H9 (cell line): ENCODE results near the gene C2CD2. TPM values are rescaled to one million over a fixed set of nuclear protein-coding genes. Genes with fewer than 3 reads are reported as not detected.

Source experiments
- DNase-seq: peaks from one replicate; pipeline ENCODE4 v3.0.0-alpha.2; 2017
- H2AFZ ChIP-seq: one replicate; pipeline ENCODE4 v1.6.1; 2013; ENCODE audit warnings: mild to moderate bottlenecking, low read length, control low read depth, moderate library complexity
- H2AK5ac ChIP-seq: 2 replicates; pipeline ENCODE4 v1.6.1; 2013; ENCODE audit warnings: low read length, control low read depth, mixed read lengths; ENCODE audit not compliant: insufficient read length
- H2BK120ac ChIP-seq: one replicate; pipeline ENCODE4 v1.6.1; 2013; ENCODE audit warnings: low read depth, mild to moderate bottlenecking, low read length, control low read depth, inconsistent platforms; ENCODE audit not compliant: poor library complexity, severe bottlenecking
- H2BK12ac ChIP-seq: 2 replicates; pipeline ENCODE4 v1.6.1; 2013; ENCODE audit warnings: low read length, control low read depth, mixed read lengths, low read depth; ENCODE audit not compliant: insufficient read length
- H2BK15ac ChIP-seq: 2 replicates; pipeline ENCODE4 v1.6.1; 2013; ENCODE audit warnings: low read depth, low read length, control low read depth
- H2BK20ac ChIP-seq: one replicate; pipeline ENCODE4 v1.6.1; 2013; ENCODE audit warnings: low read depth, mild to moderate bottlenecking, low read length, control low read depth, inconsistent platforms; ENCODE audit not compliant: poor library complexity, severe bottlenecking
- H2BK5ac ChIP-seq: 2 replicates; pipeline ENCODE4 v1.6.1; 2013; ENCODE audit warnings: low read length, control low read depth, mixed read lengths; ENCODE audit not compliant: insufficient read length
- H3K14ac ChIP-seq: 2 replicates; pipeline ENCODE4 v1.6.1; 2013; ENCODE audit warnings: low read length, control low read depth; ENCODE audit not compliant: insufficient read depth
- H3K18ac ChIP-seq: 2 replicates; pipeline ENCODE4 v1.6.1; 2013; ENCODE audit warnings: low read depth, mild to moderate bottlenecking, mixed read lengths, low read length, control low read depth; ENCODE audit not compliant: insufficient read length
- H3K23ac ChIP-seq: 2 replicates; pipeline ENCODE4 v1.6.1; 2013; ENCODE audit warnings: low read length, control low read depth, mixed read lengths, low read depth; ENCODE audit not compliant: insufficient read length
- H3K23me2 ChIP-seq: 2 replicates; pipeline ENCODE4 v1.6.1; 2013; ENCODE audit warnings: low read depth, mild to moderate bottlenecking, mixed read lengths, low read length, control low read depth; ENCODE audit not compliant: insufficient read length, poor library complexity, severe bottlenecking
- H3K27ac ChIP-seq: 2 replicates; pipeline ENCODE4 v1.5.1; 2013; ENCODE audit warnings: low read length, control low read depth, mixed read lengths, low read depth; ENCODE audit not compliant: insufficient read length
- H3K27me3 ChIP-seq: 2 replicates; pipeline ENCODE4 v1.6.1; 2013; ENCODE audit warnings: low read length, control low read depth, inconsistent platforms; ENCODE audit not compliant: insufficient read depth
- H3K4ac ChIP-seq: 2 replicates; pipeline ENCODE4 v1.6.1; 2013; ENCODE audit warnings: low read depth, mild to moderate bottlenecking, control low read depth, inconsistent platforms, low read length, moderate library complexity
- H3K4me1 ChIP-seq: 2 replicates; pipeline ENCODE4 v1.6.1; 2013; ENCODE audit warnings: low read length, control low read depth, inconsistent platforms; ENCODE audit not compliant: insufficient read depth
- H3K4me2 ChIP-seq: 2 replicates; pipeline ENCODE4 v1.6.1; 2013; ENCODE audit warnings: low read length, control low read depth, mixed read lengths; ENCODE audit not compliant: insufficient read length, insufficient read depth
- H3K56ac ChIP-seq: 2 replicates; pipeline ENCODE4 v1.6.1; 2013; ENCODE audit warnings: low read depth, mild to moderate bottlenecking, mixed read lengths, low read length, control low read depth; ENCODE audit not compliant: insufficient read length
- H3K79me1 ChIP-seq: 2 replicates; pipeline ENCODE4 v1.6.1; 2013; ENCODE audit warnings: low read depth, mild to moderate bottlenecking, moderate library complexity, low read length, control low read depth, inconsistent platforms; ENCODE audit not compliant: insufficient read depth, poor library complexity, severe bottlenecking
- H3K79me2 ChIP-seq: 2 replicates; pipeline ENCODE4 v1.6.1; 2013; ENCODE audit warnings: low read length, control low read depth, inconsistent platforms; ENCODE audit not compliant: insufficient read depth
- H3K9ac ChIP-seq: 2 replicates; pipeline ENCODE4 v1.6.1; 2013; ENCODE audit warnings: low read length, control low read depth, mixed read lengths; ENCODE audit not compliant: insufficient read length; ENCODE audit errors: extremely low read depth
- H3K9me3 ChIP-seq: one replicate; pipeline ENCODE4 v1.6.1; 2013; ENCODE audit warnings: low read depth, low read length, inconsistent platforms; ENCODE audit not compliant: control insufficient read depth
- H3T11ph ChIP-seq: one replicate; pipeline ENCODE4 v1.6.1; 2013; ENCODE audit warnings: mild to moderate bottlenecking, low read length, control low read depth, inconsistent platforms
- H4K20me1 ChIP-seq: one replicate; pipeline ENCODE4 v1.6.1; 2013; ENCODE audit not compliant: control insufficient read depth, insufficient read length, insufficient read depth
- H4K5ac ChIP-seq: 2 replicates; pipeline ENCODE4 v1.6.1; 2013; ENCODE audit warnings: low read depth, mild to moderate bottlenecking, mixed read lengths, low read length, control low read depth; ENCODE audit not compliant: insufficient read length
- H4K8ac ChIP-seq: replicated peaks from 2 replicates; pipeline ENCODE4 v1.6.1; 2013; ENCODE audit warnings: low read length, control low read depth, mixed read lengths, low read depth; ENCODE audit not compliant: insufficient read length
- H4K91ac ChIP-seq: 2 replicates; pipeline ENCODE4 v1.6.1; 2013; ENCODE audit warnings: low read depth, mild to moderate bottlenecking, moderate library complexity, mixed read lengths, low read length, control low read depth; ENCODE audit not compliant: insufficient read length
- H3K27ac Mint-ChIP-seq, 3 experiments: 2 replicates in 2 of 3; 3 replicates in 1 of 3; pipeline ENCODE4 v1.8.0; 2020 to 2021; ENCODE audit warnings: mixed read lengths in 3 of 3, mild to moderate bottlenecking in 1 of 3, moderate library complexity in 1 of 3
- H3K27me3 Mint-ChIP-seq: 2 replicates; pipeline ENCODE4 v1.8.0; 2021; ENCODE audit warnings: low read depth, mild to moderate bottlenecking, moderate library complexity, mixed read lengths
- H3K36me3 Mint-ChIP-seq, 3 experiments: 2 replicates in 2 of 3; 3 replicates in 1 of 3; pipeline ENCODE4 v1.8.0; 2020 to 2021; ENCODE audit warnings: low read depth in 3 of 3, mixed read lengths in 3 of 3; ENCODE audit not compliant: insufficient read depth in 1 of 3
- H3K4me1 Mint-ChIP-seq, 2 experiments: 2 replicates each; pipeline ENCODE4 v1.8.0; 2020; ENCODE audit warnings: mixed read lengths in 2 of 2
- H3K4me3 Mint-ChIP-seq, 2 experiments: 2 replicates in 1 of 2; 3 replicates in 1 of 2; pipeline ENCODE4 v1.8.0; 2020 to 2021; ENCODE audit warnings: mild to moderate bottlenecking in 2 of 2, mixed read lengths in 2 of 2, moderate library complexity in 1 of 2
- H3K9me3 Mint-ChIP-seq, 2 experiments: 2 replicates in 1 of 2; 3 replicates in 1 of 2; pipeline ENCODE4 v1.8.0; 2020; ENCODE audit warnings: mild to moderate bottlenecking in 2 of 2, mixed read lengths in 2 of 2, moderate library complexity in 1 of 2
- CTCF ChIP-seq: fragments of 200-600 bp; sonication (generic); conservative IDR thresholded peaks from 3 replicates; pipeline ENCODE4 v1.8.0; 2021; ENCODE audit warnings: antibody characterized with exemption, mild to moderate bottlenecking
- WGBS: extraction: QIAGEN DNeasy Blood & Tissue Kit; methylation state at CpG from one replicate; pipeline ENCODE4 v1.1.7; 2013; ENCODE audit warnings: missing lambda C conversion rate, low lambda C conversion rate, mixed read lengths; ENCODE audit not compliant: insufficient read length; ENCODE audit errors: extremely low coverage; 5-methylcytosine and 5-hydroxymethylcytosine counted together
- total RNA-seq: library from RNA; stranded (reverse); gene quantifications from 2 replicates; pipeline ENCODE4 v1.2.1, GENCODE V29; 2021

The C2CD2 gene
- total RNA-seq, 1 experiment from 2014 or later: 14.6 TPM

- no peak overlapping the region for H2BK120ac ChIP-seq
- no peak overlapping the region for H2BK12ac ChIP-seq
- Mint-ChIP-seq H3K9me3 (no peaks in the 10 kb centered on the region), H3K36me3 (peaks cover 1 to 16% (median 13%) of the 10 kb centered on the region in 3 experiments; a peak in 5 of 7 replicates), H3K4me3 (no peak overlapping the region), H3K27me3 (no peaks in the 10 kb centered on the region), H3K27ac (no peak overlapping the region), H3K4me1 (peaks cover 13 to 14% of the 10 kb centered on the region in 2 experiments)
- no peak overlapping the region for H3K23ac ChIP-seq
- H2BK15ac ChIP-seq: no peak overlapping the region
- no peak overlapping the region for H4K91ac ChIP-seq
- no peak overlapping the region for H3K4me2 ChIP-seq
- H4K8ac ChIP-seq: no peak overlapping the region
- no peaks in the 10 kb centered on the region for H3K23me2 ChIP-seq
- no peak overlapping the region for H3K27ac ChIP-seq
- no peaks in the 10 kb centered on the region for H3K79me1 ChIP-seq
- no peaks in the 10 kb centered on the region for H3K27me3 ChIP-seq
- H2AK5ac ChIP-seq: no peak overlapping the region
- no peaks in the 10 kb centered on the region for H4K20me1 ChIP-seq
- no CpG with 5 or more reads among the region's 8 CpGs for whole genome bisulfite sequencing
- H3K79me2 ChIP-seq: no peaks in the 10 kb centered on the region
- H3K4ac ChIP-seq: no peak overlapping the region
- no peak for DNase-seq
- no peak overlapping the region for H2BK5ac ChIP-seq
- no peak overlapping the region for H3K18ac ChIP-seq
- no peak overlapping the region for H2AFZ ChIP-seq
- no peak overlapping the region for H3K14ac ChIP-seq
- no peak overlapping the region for H3K9ac ChIP-seq
- H3K9me3 ChIP-seq: no peaks in the 10 kb centered on the region
- no peak overlapping the region for H2BK20ac ChIP-seq
- H3T11ph ChIP-seq: no peak overlapping the region
- no peak overlapping the region for H3K56ac ChIP-seq
- no peaks in the 10 kb centered on the region; the same call in 1 of the 2 replicates for H3K4me1 ChIP-seq
- H4K5ac ChIP-seq: no peak overlapping the region
- no peak for TF ChIP-seq CTCF
These were observed 50.9 kb downstream of the C2CD2 start for GRCh38 chr21:41902946-41903345.
